OCI-LY1 (cell line): ENCODE results near the gene DNMT3A.

ENCODE experiments used
- CTCF ChIP-seq: fragments of 200-600 bp; sonication (generic), shearing (Covaris generic); IDR thresholded peaks from 2 replicates; pipeline ENCODE4 v1.5.1; 2017; ENCODE audit warnings: mild to moderate bottlenecking, antibody characterized with exemption, low read length, moderate library complexity, mixed read lengths
- EZH2 ChIP-seq: fragments of 200-600 bp; sonication (generic), shearing (Covaris generic); IDR thresholded peaks from 2 replicates; pipeline ENCODE4 v1.8.0; 2017; ENCODE audit warnings: borderline replicate concordance, mixed run types, mild to moderate bottlenecking, antibody characterized with exemption, low read length, moderate library complexity, mixed read lengths

GRCh38 chr2:25316101-25316500, 25.6 kb downstream of the DNMT3A start:
- no peak for TF ChIP-seq CTCF
- TF ChIP-seq EZH2 = no peak
